A673 (cell line): ENCODE data around the gene ASL. TPM values are rescaled to one million over a fixed set of nuclear protein-coding genes. Genes with fewer than 3 reads are reported as not detected.
"Not testable (repeated sequence)": the region's sequence is repeated elsewhere in the genome, so short reads cannot be mapped to it uniquely, and the experiment has no call there.

Source experiments
- BruUV-seq: library from RNA; stranded (reverse); fragments of 400-500 nt; replicated peaks from 2 replicates; lab custom pipeline; 2021; lab: Mats Ljungman, UMichigan
- CTCF ChIA-PET: fragments of 300-600 bp; sonication (Branson Sonifier 250); formaldehyde crosslinking; loops from one replicate; lab custom pipeline; 2022; ENCODE audit warnings: antibody characterized with exemption; lab: Charles Lee
- POLR2A ChIA-PET: fragments of 300-600 bp; sonication (Branson Sonifier 250); formaldehyde crosslinking; loops from one replicate; lab custom pipeline; 2022; ENCODE audit warnings: antibody characterized with exemption; ENCODE audit not compliant: low non-redundant PET; lab: Charles Lee
- DNase-seq: peaks from one replicate; pipeline ENCODE4 v3.0.0-alpha.2; 2015; ENCODE audit warnings: low spot score
- H3K27ac ChIP-seq: fragments of 200-600 bp; sonication (generic); 2 replicates; pipeline ENCODE4 v1.5.1; 2016; ENCODE audit warnings: mixed run types, low read depth, mild to moderate bottlenecking, mixed read lengths, antibody characterized with exemption, low read length; ENCODE audit not compliant: poor library complexity, severe bottlenecking
- H3K27me3 ChIP-seq: fragments of 200-600 bp; sonication (generic); replicated peaks from 2 replicates; pipeline ENCODE4 v1.6.1; 2017; ENCODE audit warnings: mixed run types, low read depth, mild to moderate bottlenecking, mixed read lengths, antibody characterized with exemption, low read length; ENCODE audit not compliant: insufficient read depth, poor library complexity
- H3K36me3 ChIP-seq: fragments of 200-600 bp; sonication (generic); 2 replicates; pipeline ENCODE4 v1.6.1; 2016; ENCODE audit warnings: mixed run types, mild to moderate bottlenecking, mixed read lengths, antibody characterized with exemption, low read length; ENCODE audit not compliant: insufficient read depth, poor library complexity, severe bottlenecking
- H3K4me1 ChIP-seq: fragments of 200-600 bp; sonication (generic); 2 replicates; pipeline ENCODE4 v1.6.1; 2017; ENCODE audit warnings: mixed run types, mild to moderate bottlenecking, mixed read lengths, antibody characterized with exemption, low read length; ENCODE audit not compliant: insufficient read depth, poor library complexity, severe bottlenecking
- H3K4me3 ChIP-seq: fragments of 200-600 bp; sonication (generic); 2 replicates; pipeline ENCODE4 v1.5.1; 2016; ENCODE audit warnings: low read depth, mixed run types, mild to moderate bottlenecking, mixed read lengths, low read length; ENCODE audit not compliant: poor library complexity, severe bottlenecking
- H3K9me3 ChIP-seq: fragments of 200-600 bp; sonication (generic); 2 replicates; pipeline ENCODE4 v1.6.1; 2016; ENCODE audit warnings: mixed run types, low read depth, mild to moderate bottlenecking, mixed read lengths, antibody characterized with exemption, low read length; ENCODE audit not compliant: poor library complexity, severe bottlenecking
- EZH2 ChIP-seq: fragments of 200-600 bp; sonication (generic); IDR thresholded peaks from 2 replicates; pipeline ENCODE4 v1.6.1; 2017; ENCODE audit warnings: borderline replicate concordance, low read depth, mild to moderate bottlenecking, mixed read lengths, antibody characterized with exemption, low read length; ENCODE audit not compliant: poor library complexity, severe bottlenecking
- intact Hi-C: fragments of 100-400 bp; cut with micrococcal nuclease; formaldehyde crosslinking; loops from one replicate; pipeline ENCODE4 v1.10.0; 2022; ENCODE audit not compliant: unreplicated experiment
- total RNA-seq: library from RNA; stranded (reverse); gene quantifications from 2 replicates; pipeline ENCODE4 v1.2.3, GENCODE V29; 2021
- TF ChIP-seq, protein P1 (sequence below): fragments of 300-800, 200-600 bp; sonication (generic); conservative IDR thresholded peaks from 2 replicates; pipeline ENCODE4 v1.5.1; 2017; ENCODE audit warnings: low read depth, mild to moderate bottlenecking, antibody characterized with exemption, low read length, moderate library complexity, mixed read lengths

ASL gene
- total RNA-seq, 1 experiment from 2014 or later: 10.7 TPM

DNA sequence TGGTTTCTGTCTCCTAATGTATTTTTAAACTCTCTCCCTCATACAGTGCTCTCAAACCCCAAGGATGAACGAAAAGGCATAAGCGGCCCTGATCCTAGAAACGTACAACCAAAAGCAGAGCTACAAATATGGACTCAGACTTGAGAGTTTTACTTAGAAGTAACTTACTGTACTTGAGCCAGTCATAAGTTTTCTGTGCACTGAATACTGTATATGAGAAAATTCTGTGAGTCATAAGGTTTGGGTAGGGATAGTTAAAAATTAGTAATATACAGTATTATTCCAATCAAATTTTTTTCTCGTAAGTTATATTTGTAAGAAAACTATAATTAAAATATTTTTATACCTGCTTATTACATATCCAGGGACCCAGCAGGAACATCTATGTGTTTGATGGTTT, 5.9 kb upstream of the ASL start:
- no peaks in the 10 kb centered on the region for H3K27me3 ChIP-seq
- H3K27ac ChIP-seq: no peak overlapping the region
- CTCF ChIA-PET: no interaction called here
- POLR2A ChIA-PET: no interaction called here
- H3K9me3 ChIP-seq: no peaks in the 10 kb centered on the region
- intact Hi-C loops: no loop called here
- H3K4me1 ChIP-seq: no peaks in the 10 kb centered on the region
- no peaks in the 10 kb centered on the region for H3K36me3 ChIP-seq
- no peak for DNase-seq
- TF ChIP-seq, protein P1, sequence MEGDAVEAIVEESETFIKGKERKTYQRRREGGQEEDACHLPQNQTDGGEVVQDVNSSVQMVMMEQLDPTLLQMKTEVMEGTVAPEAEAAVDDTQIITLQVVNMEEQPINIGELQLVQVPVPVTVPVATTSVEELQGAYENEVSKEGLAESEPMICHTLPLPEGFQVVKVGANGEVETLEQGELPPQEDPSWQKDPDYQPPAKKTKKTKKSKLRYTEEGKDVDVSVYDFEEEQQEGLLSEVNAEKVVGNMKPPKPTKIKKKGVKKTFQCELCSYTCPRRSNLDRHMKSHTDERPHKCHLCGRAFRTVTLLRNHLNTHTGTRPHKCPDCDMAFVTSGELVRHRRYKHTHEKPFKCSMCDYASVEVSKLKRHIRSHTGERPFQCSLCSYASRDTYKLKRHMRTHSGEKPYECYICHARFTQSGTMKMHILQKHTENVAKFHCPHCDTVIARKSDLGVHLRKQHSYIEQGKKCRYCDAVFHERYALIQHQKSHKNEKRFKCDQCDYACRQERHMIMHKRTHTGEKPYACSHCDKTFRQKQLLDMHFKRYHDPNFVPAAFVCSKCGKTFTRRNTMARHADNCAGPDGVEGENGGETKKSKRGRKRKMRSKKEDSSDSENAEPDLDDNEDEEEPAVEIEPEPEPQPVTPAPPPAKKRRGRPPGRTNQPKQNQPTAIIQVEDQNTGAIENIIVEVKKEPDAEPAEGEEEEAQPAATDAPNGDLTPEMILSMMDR: no peak
- no peak for TF ChIP-seq EZH2
- H3K4me3 ChIP-seq: no peak overlapping the region
- no TSS peak for BruUV-seq

DNA sequence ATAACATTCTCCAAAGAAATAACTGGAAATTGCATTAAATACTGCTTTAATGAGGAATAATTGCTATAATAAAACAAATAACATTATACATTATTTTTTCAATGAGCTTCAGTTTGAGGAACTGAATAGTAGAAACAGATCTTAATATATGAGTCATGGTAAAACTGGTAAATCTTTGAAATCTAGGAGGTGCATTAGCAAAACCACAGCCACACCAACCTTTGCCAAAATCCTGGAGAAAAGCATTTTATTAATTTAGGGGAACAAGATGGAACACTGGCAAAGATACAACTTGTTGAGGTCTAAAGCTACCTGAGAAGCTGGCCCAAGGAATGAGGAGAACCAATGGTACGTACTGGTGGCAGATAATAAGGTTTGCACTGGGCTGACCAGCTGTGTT, 5.4 kb upstream of the ASL start:
- no peaks in the 10 kb centered on the region for H3K36me3 ChIP-seq
- no peaks in the 10 kb centered on the region for H3K9me3 ChIP-seq
- H3K4me1 ChIP-seq: no peaks in the 10 kb centered on the region
- TF ChIP-seq, protein P1: no peak
- TF ChIP-seq EZH2: no peak
- ChIA-PET POLR2A (no interaction called here), CTCF (no interaction called here)
- no peak overlapping the region for H3K4me3 ChIP-seq
- no peak overlapping the region for H3K27ac ChIP-seq
- intact Hi-C loops: no loop called here
- DNase-seq: no peak
- H3K27me3 ChIP-seq: no peaks in the 10 kb centered on the region
- BruUV-seq: no TSS peak

DNA sequence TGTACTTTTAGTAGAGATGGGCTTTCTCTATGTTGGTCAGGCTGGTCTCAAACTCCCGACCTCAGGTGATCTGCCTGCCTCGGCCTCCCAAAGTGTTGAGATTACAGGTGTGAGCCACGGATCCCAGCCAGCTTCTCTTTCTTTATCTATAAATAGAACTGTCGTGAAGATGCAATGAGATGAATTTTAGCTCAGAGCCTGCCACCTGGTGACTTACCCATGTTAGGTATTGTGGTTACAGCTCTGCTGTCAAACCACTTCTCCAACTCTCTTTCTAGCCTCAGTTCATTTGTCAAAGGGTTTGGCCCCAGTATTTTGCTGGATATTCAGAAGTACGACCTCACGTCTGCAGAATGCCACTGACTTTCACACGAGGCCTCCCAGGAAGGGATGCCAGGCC, 3.4 kb upstream of the ASL start:
- H3K4me1 ChIP-seq, H3K9me3 ChIP-seq: not testable (repeated sequence)

More for the DNA sequence above, 3.4 kb upstream of the ASL start:
- H3K27me3 ChIP-seq, POLR2A ChIA-PET, CTCF ChIA-PET, H3K36me3 ChIP-seq, H3K4me3 ChIP-seq, intact Hi-C loops, BruUV-seq, H3K27ac ChIP-seq, DNase-seq: not testable (repeated sequence)
